GM12878 (cell line): ENCODE data around the gene C6orf15. TPM values are rescaled to one million over a fixed set of nuclear protein-coding genes. Genes with fewer than 3 reads are reported as not detected.

Source experiments
- ATAC-seq: fragments of 200-7000 bp; cut with Tn5 transposase; 3 replicates; pipeline ENCODE4 v1.9.1; 2020; ENCODE audit warnings: mild to moderate bottlenecking, moderate library complexity
- BruUV-seq: library from RNA; stranded (reverse); fragments of 400-500 nt; replicated peaks from 2 replicates; lab custom pipeline; 2021; lab: Mats Ljungman, UMichigan
- CTCF ChIA-PET: fragments of 300-600 bp; sonication (Branson Sonifier 250); formaldehyde crosslinking; extraction: SDS; loops from one replicate; lab custom pipeline; 2021; ENCODE audit warnings: inconsistent platforms; lab: Yijun Ruan, JAX
- POLR2A ChIA-PET: fragments of 350-600 bp; formaldehyde crosslinking; extraction: SDS; loops from one replicate; lab custom pipeline; 2021; ENCODE audit warnings: inconsistent platforms; lab: Charles Lee
- RAD21 ChIA-PET: fragments of 300-600 bp; sonication (Branson Sonifier 250); formaldehyde crosslinking; loops from one replicate; lab custom pipeline; 2023; ENCODE audit warnings: antibody characterized with exemption; ENCODE audit not compliant: unreplicated experiment; lab: Charles Lee
- SMC1A ChIA-PET: fragments of 300-600 bp; sonication (Branson Sonifier 250); formaldehyde crosslinking; loops from one replicate; lab custom pipeline; 2023; ENCODE audit not compliant: unreplicated experiment, uncharacterized antibody; lab: Charles Lee
- DNase-seq: peaks from one replicate; pipeline ENCODE4 v3.0.0-alpha.2; 2011; ENCODE audit warnings: low read depth, low spot score
- FAIRE-seq: peaks from 3 replicates; lab custom pipeline; 2011; peaks lifted over from hg19 to GRCh38; lab: Jason Lieb, UNC
- H2AFZ ChIP-seq: 2 replicates; pipeline ENCODE4 v1.6.0; 2011; ENCODE audit warnings: low read depth, low read length, control low read depth; ENCODE audit not compliant: control insufficient read depth
- H3K27ac ChIP-seq: 2 replicates; pipeline ENCODE4 v1.5.1; 2011; ENCODE audit warnings: control low read depth; ENCODE audit not compliant: control insufficient read depth, insufficient read depth
- H3K27me3 ChIP-seq, 2 experiments: replicated peaks in 1 of 2; 2 replicates each; pipeline versions ENCODE4 v1.6.0 to v1.6.1; 2011; ENCODE audit warnings: low read length in 1 of 2; ENCODE audit not compliant: control insufficient read depth in 2 of 2, insufficient read depth in 2 of 2
- H3K36me3 ChIP-seq, 2 experiments: 2 replicates each; pipeline ENCODE4 v1.5.1; 2011; ENCODE audit warnings: low read length in 1 of 2; ENCODE audit not compliant: control insufficient read depth in 2 of 2, insufficient read depth in 2 of 2
- H3K4me1 ChIP-seq: 2 replicates; pipeline ENCODE4 v1.6.1; 2011; ENCODE audit warnings: mild to moderate bottlenecking, low read length, moderate library complexity, mixed read lengths; ENCODE audit not compliant: control insufficient read depth, insufficient read depth
- H3K4me2 ChIP-seq: 2 replicates; pipeline ENCODE4 v1.6.0; 2011; ENCODE audit warnings: control low read depth; ENCODE audit not compliant: control insufficient read depth, insufficient read depth
- H3K4me3 ChIP-seq: fragments of 200-600 bp; sonication (generic); 2 replicates; pipeline ENCODE4 v1.5.1; 2016
- H3K79me2 ChIP-seq: 2 replicates; pipeline ENCODE4 v1.6.0; 2011; ENCODE audit warnings: low read length; ENCODE audit not compliant: control insufficient read depth, insufficient read depth
- H3K9ac ChIP-seq: 2 replicates; pipeline ENCODE4 v1.8.0; 2011; ENCODE audit warnings: low read length, control low read depth, mixed read lengths; ENCODE audit not compliant: control insufficient read depth, insufficient read depth
- H3K9me3 ChIP-seq: replicated peaks from 3 replicates; pipeline ENCODE4 v1.5.1; 2011; ENCODE audit warnings: mild to moderate bottlenecking, low read length; ENCODE audit not compliant: control insufficient read depth, insufficient read depth
- H4K20me1 ChIP-seq: 2 replicates; pipeline ENCODE4 v1.6.0; 2011; ENCODE audit not compliant: control insufficient read depth, insufficient read depth
- ASH2L ChIP-seq: fragments of 300-600, 200-600 bp; sonication (generic); IDR thresholded peaks from 2 replicates; pipeline ENCODE4 v1.6.1; 2017; ENCODE audit warnings: low read depth, mild to moderate bottlenecking, borderline replicate concordance
- CREM ChIP-seq: IDR thresholded peaks from 2 replicates; pipeline ENCODE4 v1.6.1; 2014; ENCODE audit warnings: antibody characterized with exemption, low read depth
- FOXK2 ChIP-seq: fragments of 450-650 bp; IDR thresholded peaks from 2 replicates; pipeline ENCODE4 v1.6.1; 2017; ENCODE audit warnings: mild to moderate bottlenecking, moderate library complexity
- HCFC1 ChIP-seq: fragments of 150-350 bp; IDR thresholded peaks from 2 replicates; pipeline ENCODE4 v1.6.1; 2014; ENCODE audit warnings: low read length
- IKZF2 ChIP-seq, 2 experiments: fragments of 450-650 bp; IDR thresholded peaks; 2 replicates each; pipeline ENCODE4 v1.6.1; 2017; ENCODE audit warnings: mild to moderate bottlenecking in 2 of 2, moderate library complexity in 2 of 2
- MYB ChIP-seq: fragments of 150-350 bp; IDR thresholded peaks from 2 replicates; pipeline ENCODE4 v1.6.1; 2014; ENCODE audit warnings: mild to moderate bottlenecking, low read depth, low read length, borderline replicate concordance
- NFXL1 ChIP-seq: fragments of 450-650 bp; IDR thresholded peaks from 2 replicates; pipeline ENCODE4 v1.6.1; 2017; ENCODE audit warnings: antibody characterized with exemption, mild to moderate bottlenecking, borderline replicate concordance
- PML ChIP-seq: IDR thresholded peaks from 2 replicates; pipeline ENCODE4 v1.6.1; 2012; ENCODE audit warnings: low read length, inconsistent platforms
- RBBP5 ChIP-seq: fragments of 200-600 bp; sonication (generic); conservative IDR thresholded peaks from 2 replicates; pipeline ENCODE4 v1.6.1; 2016
- RELA ChIP-seq: fragments of 450-650 bp; IDR thresholded peaks from 2 replicates; pipeline ENCODE4 v1.8.0; 2014; ENCODE audit warnings: borderline replicate concordance; ENCODE audit not compliant: partially characterized antibody
- RUNX3 ChIP-seq: IDR thresholded peaks from 2 replicates; pipeline ENCODE4 v1.6.1; 2012; ENCODE audit warnings: low read length, inconsistent platforms
- SPI1 ChIP-seq: IDR thresholded peaks from 2 replicates; pipeline ENCODE4 v1.6.1; 2011; ENCODE audit warnings: low read depth, mild to moderate bottlenecking, low read length, moderate library complexity, borderline replicate concordance; ENCODE audit not compliant: insufficient read depth
- SREBF2 ChIP-seq: IDR thresholded peaks from 2 replicates; pipeline ENCODE4 v1.6.1; 2012; ENCODE audit warnings: mild to moderate bottlenecking, low read length
- STAT1 ChIP-seq: fragments of 450-650 bp; conservative IDR thresholded peaks from 2 replicates; pipeline ENCODE4 v1.6.1; 2014; ENCODE audit warnings: antibody characterized with exemption, mild to moderate bottlenecking
- WGBS: methylation state at CpG from one replicate; pipeline ENCODE4 v1.1.6; 2016; ENCODE audit warnings: low lambda C conversion rate; ENCODE audit not compliant: insufficient replicate concordance, insufficient coverage; ENCODE audit errors: missing lambda C conversion rate; 5-methylcytosine and 5-hydroxymethylcytosine counted together
- in situ Hi-C: fragments of 300-500 bp; cut with MboI; formaldehyde crosslinking; loops from 9 replicates; pipeline ENCODE4 v1.14.3; 2018; ENCODE audit warnings: mixed read lengths
- intact Hi-C: fragments of 100-400 bp; cut with micrococcal nuclease; formaldehyde crosslinking; loops from one replicate; pipeline ENCODE4 v1.14.2; 2022; ENCODE audit not compliant: unreplicated experiment
- polyA plus RNA-seq, 11 experiments: library from polyadenylated mRNA; depleted of rRNA in 4 of 11; unstranded in 6 of 11; stranded (reverse) in 5 of 11; fragments of >200 nt; fragmentation: Nextera tagmentation in 4 of 11; fragmentation: Illumina TruSeq in 1 of 11; extraction: Ambion mirVana in 4 of 11; extraction: Trizol in 1 of 11; gene quantifications; 1 replicate in 1 of 11; 2 replicates in 10 of 11; pipeline versions ENCODE4 v1.2.1 to v1.2.3, GENCODE V29; 2011 to 2016; ENCODE audit warnings: inconsistent platforms in 2 of 11, missing spikeins in 2 of 11, low read depth in 1 of 11
- total RNA-seq, 4 experiments: library from RNA; depleted of rRNA in 3 of 4; stranded (reverse); fragments of >200 nt in 3 of 4; fragmentation: Illumina TruSeq in 1 of 4; extraction: Trizol in 1 of 4; gene quantifications; 2 replicates each; pipeline versions ENCODE4 v1.2.1 to v1.2.3, GENCODE V29; 2013 to 2021
- TF ChIP-seq, protein P1 (sequence below): fragments of 450-650 bp; IDR thresholded peaks from 2 replicates; pipeline ENCODE4 v1.6.1; 2017; ENCODE audit warnings: mild to moderate bottlenecking, moderate library complexity

C6orf15 gene
- total and polyA plus RNA-seq, 10 of the 15 experiments (the other 5 are each of a cell fraction or from before 2014, with no cell fraction given) = not detected

DNA sequence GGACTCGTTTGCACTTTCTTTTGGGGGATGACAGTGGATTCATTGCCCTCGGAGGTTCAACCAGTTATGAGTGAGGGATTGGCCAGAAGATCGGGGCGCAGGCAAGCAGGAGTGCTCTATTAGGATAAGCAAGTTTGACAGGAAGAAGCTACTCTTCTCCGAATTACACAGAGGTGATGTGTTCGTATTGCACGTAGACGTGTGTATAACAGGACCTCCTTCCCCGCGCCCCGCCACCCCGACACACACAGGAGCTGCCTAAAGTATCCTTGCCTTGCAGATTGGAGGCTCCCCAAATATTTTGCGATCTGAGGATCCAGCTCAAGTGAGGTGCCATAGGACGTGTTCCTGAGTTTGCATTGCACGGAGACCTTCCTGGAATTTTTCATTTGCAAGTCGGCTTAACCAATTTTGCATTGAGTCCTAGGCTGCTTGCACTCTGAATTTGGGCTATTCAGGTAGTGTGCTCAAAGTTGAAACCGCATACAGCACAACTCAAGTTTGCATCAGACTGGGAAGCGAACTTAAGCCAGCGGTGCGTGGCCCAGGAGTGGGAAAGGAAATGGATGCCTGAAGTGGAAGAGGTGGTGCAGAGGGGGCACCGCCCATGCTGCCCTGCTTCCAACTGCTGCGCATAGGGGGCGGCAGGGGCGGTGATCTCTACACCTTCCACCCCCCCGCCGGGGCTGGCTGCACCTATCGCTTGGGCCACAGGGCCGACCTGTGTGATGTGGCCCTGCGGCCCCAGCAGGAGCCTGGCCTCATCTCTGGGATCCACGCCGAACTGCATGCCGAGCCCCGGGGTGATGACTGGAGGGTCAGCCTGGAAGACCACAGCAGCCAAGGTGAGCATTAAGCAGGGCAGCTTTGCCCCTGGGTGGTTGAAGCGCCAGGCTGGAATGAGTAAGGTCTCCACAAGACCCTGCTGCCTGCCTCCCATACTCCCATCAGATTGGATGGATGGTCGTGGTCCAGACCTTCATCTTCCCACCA lies 46.8 kb upstream of the C6orf15 start (continued):
- TF ChIP-seq, protein P1, sequence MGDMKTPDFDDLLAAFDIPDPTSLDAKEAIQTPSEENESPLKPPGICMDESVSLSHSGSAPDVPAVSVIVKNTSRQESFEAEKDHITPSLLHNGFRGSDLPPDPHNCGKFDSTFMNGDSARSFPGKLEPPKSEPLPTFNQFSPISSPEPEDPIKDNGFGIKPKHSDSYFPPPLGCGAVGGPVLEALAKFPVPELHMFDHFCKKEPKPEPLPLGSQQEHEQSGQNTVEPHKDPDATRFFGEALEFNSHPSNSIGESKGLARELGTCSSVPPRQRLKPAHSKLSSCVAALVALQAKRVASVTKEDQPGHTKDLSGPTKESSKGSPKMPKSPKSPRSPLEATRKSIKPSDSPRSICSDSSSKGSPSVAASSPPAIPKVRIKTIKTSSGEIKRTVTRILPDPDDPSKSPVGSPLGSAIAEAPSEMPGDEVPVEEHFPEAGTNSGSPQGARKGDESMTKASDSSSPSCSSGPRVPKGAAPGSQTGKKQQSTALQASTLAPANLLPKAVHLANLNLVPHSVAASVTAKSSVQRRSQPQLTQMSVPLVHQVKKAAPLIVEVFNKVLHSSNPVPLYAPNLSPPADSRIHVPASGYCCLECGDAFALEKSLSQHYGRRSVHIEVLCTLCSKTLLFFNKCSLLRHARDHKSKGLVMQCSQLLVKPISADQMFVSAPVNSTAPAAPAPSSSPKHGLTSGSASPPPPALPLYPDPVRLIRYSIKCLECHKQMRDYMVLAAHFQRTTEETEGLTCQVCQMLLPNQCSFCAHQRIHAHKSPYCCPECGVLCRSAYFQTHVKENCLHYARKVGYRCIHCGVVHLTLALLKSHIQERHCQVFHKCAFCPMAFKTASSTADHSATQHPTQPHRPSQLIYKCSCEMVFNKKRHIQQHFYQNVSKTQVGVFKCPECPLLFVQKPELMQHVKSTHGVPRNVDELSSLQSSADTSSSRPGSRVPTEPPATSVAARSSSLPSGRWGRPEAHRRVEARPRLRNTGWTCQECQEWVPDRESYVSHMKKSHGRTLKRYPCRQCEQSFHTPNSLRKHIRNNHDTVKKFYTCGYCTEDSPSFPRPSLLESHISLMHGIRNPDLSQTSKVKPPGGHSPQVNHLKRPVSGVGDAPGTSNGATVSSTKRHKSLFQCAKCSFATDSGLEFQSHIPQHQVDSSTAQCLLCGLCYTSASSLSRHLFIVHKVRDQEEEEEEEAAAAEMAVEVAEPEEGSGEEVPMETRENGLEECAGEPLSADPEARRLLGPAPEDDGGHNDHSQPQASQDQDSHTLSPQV = no peak
- TF ChIP-seq IKZF2 (IDR thresholded peaks at IDR 0.05) (peak in 1 of 2 experiments; percentile 9; a peak in 1 of 4 replicates), SREBF2 (no peak)

DNA sequence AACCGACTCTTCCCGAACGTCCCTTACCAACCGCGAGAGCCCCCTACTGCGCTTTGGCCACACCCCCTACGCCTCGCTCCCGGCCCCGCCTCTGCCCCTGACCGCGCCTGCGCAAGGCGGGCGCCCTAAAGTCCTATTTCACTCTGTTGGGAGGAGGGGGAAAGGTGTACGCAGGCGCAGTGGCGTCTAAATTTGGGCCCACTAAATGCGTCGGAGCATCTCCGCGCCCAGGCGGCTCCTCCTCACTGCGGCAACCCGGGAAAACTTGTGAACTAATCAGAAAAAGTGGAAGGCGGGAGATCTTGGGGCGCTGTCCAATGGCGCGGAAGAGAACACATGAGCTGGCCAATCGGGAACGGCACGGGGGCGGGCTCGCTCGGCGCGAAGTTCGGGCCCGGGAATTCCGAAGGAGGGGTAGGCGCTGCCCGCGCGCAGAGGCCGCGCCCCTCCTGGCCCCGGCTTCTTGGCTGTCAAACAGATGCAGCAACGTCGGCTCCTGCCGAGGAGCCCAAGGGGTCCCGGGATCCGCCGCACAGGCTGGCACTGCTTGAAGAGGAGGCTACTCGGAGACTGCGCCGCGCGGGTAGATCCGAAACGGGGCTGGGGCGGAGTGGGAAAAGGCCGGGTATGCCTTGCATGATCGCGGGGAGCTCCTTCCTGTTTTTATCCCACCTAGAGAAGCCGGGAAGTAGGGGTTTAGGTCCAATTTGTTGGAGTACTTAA lies 45.9 kb upstream of the C6orf15 start, which contains the start of gene TCF19:
TSS of gene TCF19 (plus strand) at position 450 of the 723 bp plus-strand sequence. CDS start 881 bp downstream, outside the sequence.
- peak within 1 kb of the TSS; percentile 67 for H3K27ac ChIP-seq
- no TSS peak for BruUV-seq
- no peaks in the 10 kb centered on the region; the same call in 1 of the 2 replicates for H4K20me1 ChIP-seq
- H3K9ac ChIP-seq = peak within 1 kb of the TSS; percentile 84
- ATAC-seq (peak; percentile 93), DNase-seq (peak; percentile 98), FAIRE-seq (peak; percentile 98)
- H3K9me3 ChIP-seq = no peaks in the 10 kb centered on the region
- POLR2A ChIA-PET = interaction anchor here (0.6 to 3.0 kb wide), 5 partner anchors 26 to 803 kb away, joined by 3 to 10 read pairs (median 3); no protein-coding TSS in a partner anchor
- under 1% methylated on average over 50 of the region's 65 CpGs for WGBS
- H3K4me3 ChIP-seq = peak within 1 kb of the TSS; percentile 90
- SMC1A ChIA-PET = interaction anchor here (1.0 to 4.2 kb wide), 5 partner anchors 11 to 48 kb away, joined by 3 to 21 read pairs (median 12); no protein-coding TSS in a partner anchor
- H2AFZ ChIP-seq = peak within 1 kb of the TSS; percentile 80
- intact Hi-C loops = loop anchor here (2.0 kb wide), 1 partner anchor 34 kb away; no protein-coding TSS in a partner anchor
- in situ Hi-C loops = no loop called here
- H3K36me3 ChIP-seq = peaks cover 8 to 12% of the 10 kb centered on the region in 2 experiments
- RAD21 ChIA-PET = interaction anchor here (0.8 to 2.0 kb wide), 6 partner anchors 21 to 244 kb away, joined by 3 to 10 read pairs (median 4); partner anchors contain the start of gene VARS2
- no peaks in the 10 kb centered on the region for H3K27me3 ChIP-seq
- peaks cover 39% of the 10 kb centered on the region for H3K79me2 ChIP-seq
- H3K4me2 ChIP-seq = peak within 1 kb of the TSS; percentile 77
- CTCF ChIA-PET = interaction anchor here (0.7 to 2.9 kb wide), 13 partner anchors 11 to 241 kb away, joined by 3 to 17 read pairs (median 4); partner anchors contain the start of genes POU5F1 and PSORS1C2
- H3K4me1 ChIP-seq = peaks cover 12% of the 10 kb centered on the region
- no peak for TF ChIP-seq ASH2L
- no peak for TF ChIP-seq FOXK2
- TF ChIP-seq CREM = 0 out of 2 replicates have a peak, but pooled peaks have one; percentile 22
- no peak for TF ChIP-seq MYB
- TF ChIP-seq STAT1 = 0 out of 2 replicates have a peak, but pooled peaks have one; percentile 25
- TF ChIP-seq PML = peak; percentile 59; the same call in 1 of the 2 replicates
- peak; percentile 67 for TF ChIP-seq RELA
- no peak; the same call in 1 of the 2 replicates for TF ChIP-seq SPI1
- TF ChIP-seq NFXL1 = no peak
- TF ChIP-seq RUNX3 = no peak; the same call in 1 of the 2 replicates
- no peak; the same call in 1 of the 2 replicates for TF ChIP-seq HCFC1
- no peak for TF ChIP-seq RBBP5
